ENCODE measurements around the gene ANXA6.
"Not testable (repeated sequence)": the region's sequence is repeated elsewhere in the genome, so short reads cannot be mapped to it uniquely, and the experiment has no call there.

Gene ANXA6

GRCh38 chr5:151157426-151158286 lies at the start of gene ANXA6:
ANXA6 (minus strand) TSS chr5:151157779; CDS start chr5:151147901, 9,878 bp downstream.
- DNase-seq (ENCODE audit: low spot score) = peak; percentile 71

GRCh38 chr5:151205411-151205810 lies 47.8 kb upstream of the ANXA6 start:
- DNase-seq (ENCODE audit: low spot score) = no peak

GRCh38 chr5:151204051-151204450 lies 46.5 kb upstream of the ANXA6 start:
- no peak for DNase-seq (ENCODE audit: low spot score)

GRCh38 chr5:151202381-151203139 lies 45.0 kb upstream of the ANXA6 start:
- no peak for DNase-seq (ENCODE audit: low spot score)

GRCh38 chr5:151200913-151201595 lies 43.5 kb upstream of the ANXA6 start:
- no peak for DNase-seq (ENCODE audit: low spot score)

- DNase-seq (ENCODE audit: low spot score) = no peak
Measured at GRCh38 chr5:151199581-151200185, 42.1 kb upstream of the ANXA6 start.

GRCh38 chr5:151198861-151199260 lies 41.3 kb upstream of the ANXA6 start:
- no peak for DNase-seq (ENCODE audit: low spot score)

- DNase-seq (ENCODE audit: low spot score) = not testable (repeated sequence)
Measured at GRCh38 chr5:151197291-151197600, 39.7 kb upstream of the ANXA6 start.

GRCh38 chr5:151196556-151197290 lies 39.1 kb upstream of the ANXA6 start:
- DNase-seq (ENCODE audit: low spot score) = no peak

GRCh38 chr5:151195622-151196021 lies 38.0 kb upstream of the ANXA6 start:
- no peak for DNase-seq (ENCODE audit: low spot score)

- DNase-seq (ENCODE audit: low spot score) = no peak
Measured at GRCh38 chr5:151192626-151193025, 35.0 kb upstream of the ANXA6 start.

- no peak for DNase-seq (ENCODE audit: low spot score)
Measured at GRCh38 chr5:151191661-151192060, 34.1 kb upstream of the ANXA6 start.

GRCh38 chr5:151189151-151189550 lies 31.6 kb upstream of the ANXA6 start:
- DNase-seq (ENCODE audit: low spot score) = no peak

- no peak for DNase-seq (ENCODE audit: low spot score)
Measured at GRCh38 chr5:151186538-151186937, 29.0 kb upstream of the ANXA6 start.

- DNase-seq (ENCODE audit: low spot score) = no peak
Measured at GRCh38 chr5:151186052-151186451, 28.5 kb upstream of the ANXA6 start.

- no peak for DNase-seq (ENCODE audit: low spot score)
Measured at GRCh38 chr5:151184316-151185042, 26.9 kb upstream of the ANXA6 start.

- no peak for DNase-seq (ENCODE audit: low spot score)
Measured at GRCh38 chr5:151183456-151184245, 26.1 kb upstream of the ANXA6 start.

GRCh38 chr5:151182976-151183375 lies 25.4 kb upstream of the ANXA6 start:
- DNase-seq (ENCODE audit: low spot score) = no peak

- no peak for DNase-seq (ENCODE audit: low spot score)
Measured at GRCh38 chr5:151182524-151182900, 24.9 kb upstream of the ANXA6 start.

- no peak for DNase-seq (ENCODE audit: low spot score)
Measured at GRCh38 chr5:151181818-151182523, 24.4 kb upstream of the ANXA6 start.

Measured in HuH-7.5 (cell line).